Measurements from ENCODE around the gene SIK2.

DNA sequence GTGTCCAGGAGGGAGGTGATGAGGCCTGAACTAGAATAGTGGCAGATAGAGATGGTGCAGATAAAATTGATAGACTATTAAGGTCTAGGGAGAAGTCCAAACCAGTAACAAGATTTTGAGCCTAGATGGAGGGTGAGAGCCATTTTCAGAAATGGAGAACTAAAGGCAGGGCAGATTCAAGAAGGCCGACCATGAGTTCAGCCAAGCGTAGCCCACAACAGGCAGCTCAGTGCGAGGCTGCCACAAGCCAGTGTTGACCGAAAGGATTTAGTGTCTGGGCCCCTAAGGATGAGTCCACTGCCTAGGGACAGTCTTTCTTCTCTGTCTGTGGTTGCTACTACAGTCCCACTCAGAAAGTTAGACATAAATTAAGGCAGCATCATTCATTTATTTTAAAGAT lies 112.3 kb downstream of the SIK2 start:
- TF ChIP-seq, protein P1, sequence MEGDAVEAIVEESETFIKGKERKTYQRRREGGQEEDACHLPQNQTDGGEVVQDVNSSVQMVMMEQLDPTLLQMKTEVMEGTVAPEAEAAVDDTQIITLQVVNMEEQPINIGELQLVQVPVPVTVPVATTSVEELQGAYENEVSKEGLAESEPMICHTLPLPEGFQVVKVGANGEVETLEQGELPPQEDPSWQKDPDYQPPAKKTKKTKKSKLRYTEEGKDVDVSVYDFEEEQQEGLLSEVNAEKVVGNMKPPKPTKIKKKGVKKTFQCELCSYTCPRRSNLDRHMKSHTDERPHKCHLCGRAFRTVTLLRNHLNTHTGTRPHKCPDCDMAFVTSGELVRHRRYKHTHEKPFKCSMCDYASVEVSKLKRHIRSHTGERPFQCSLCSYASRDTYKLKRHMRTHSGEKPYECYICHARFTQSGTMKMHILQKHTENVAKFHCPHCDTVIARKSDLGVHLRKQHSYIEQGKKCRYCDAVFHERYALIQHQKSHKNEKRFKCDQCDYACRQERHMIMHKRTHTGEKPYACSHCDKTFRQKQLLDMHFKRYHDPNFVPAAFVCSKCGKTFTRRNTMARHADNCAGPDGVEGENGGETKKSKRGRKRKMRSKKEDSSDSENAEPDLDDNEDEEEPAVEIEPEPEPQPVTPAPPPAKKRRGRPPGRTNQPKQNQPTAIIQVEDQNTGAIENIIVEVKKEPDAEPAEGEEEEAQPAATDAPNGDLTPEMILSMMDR (IDR thresholded peaks at IDR 0.05; ENCODE audit: insufficient read depth, low read depth, low read length), result no peak
- TF ChIP-seq EZH2 (IDR thresholded peaks at IDR 0.05; ENCODE audit: insufficient read depth, low read length), result no peak
